Stimulated activated naive CD8-positive, alpha-beta T cell treated with anti-CD3 and anti-CD28 coated beads, Interleukin-15, Interleukin-2, amounts not matched to agents 100 ng/mL and 50 ng/mL, for 24 hours (primary cell): ENCODE measurements around the gene IGBP1.
A peak's percentile ranks its signal among the peaks of the same experiment; 100 is the strongest.

Experiments used
- H3K27ac Mint-ChIP-seq: one replicate; pipeline ENCODE4 v1.8.0; 2021; ENCODE audit warnings: mild to moderate bottlenecking, mixed read lengths
- H3K27me3 Mint-ChIP-seq: one replicate; pipeline ENCODE4 v1.8.0; 2021; ENCODE audit warnings: mixed read lengths
- H3K36me3 Mint-ChIP-seq: one replicate; pipeline ENCODE4 v1.8.0; 2021; ENCODE audit warnings: low read depth, mixed read lengths
- H3K4me1 Mint-ChIP-seq: one replicate; pipeline ENCODE4 v1.8.0; 2021; ENCODE audit warnings: low read depth, mixed read lengths
- H3K4me3 Mint-ChIP-seq: one replicate; pipeline ENCODE4 v1.8.0; 2021; ENCODE audit warnings: mild to moderate bottlenecking, mixed read lengths
- H3K9me3 Mint-ChIP-seq: one replicate; pipeline ENCODE4 v1.8.0; 2021; ENCODE audit warnings: mixed read lengths

Gene IGBP1

GRCh38 chrX:70132224-70132623 is 1.0 kb upstream of the IGBP1 start:
- Mint-ChIP-seq H3K27me3 (no peaks in the 10 kb centered on the region), H3K4me3 (peak overlapping the region; percentile 99), H3K4me1 (peaks cover 35% of the 10 kb centered on the region), H3K36me3 (peaks cover 11% of the 10 kb centered on the region), H3K27ac (peak overlapping the region; percentile 21), H3K9me3 (no peaks in the 10 kb centered on the region)

- H3K36me3 Mint-ChIP-seq: peaks cover 13% of the 10 kb centered on the region
- H3K4me1 Mint-ChIP-seq: peaks cover 37% of the 10 kb centered on the region
- H3K27ac Mint-ChIP-seq: peak overlapping the region; percentile 96
- peak overlapping the region; percentile 99 for H3K4me3 Mint-ChIP-seq
- H3K27me3 Mint-ChIP-seq: no peaks in the 10 kb centered on the region
- no peaks in the 10 kb centered on the region for H3K9me3 Mint-ChIP-seq
Observed at GRCh38 chrX:70132877-70133302, 357 bp upstream of the IGBP1 start.

GRCh38 chrX:70134116-70134477 is 850 bp downstream of the IGBP1 start:
- peaks cover 32% of the 10 kb centered on the region for H3K4me1 Mint-ChIP-seq
- peak overlapping the region; percentile 96 for H3K27ac Mint-ChIP-seq
- no peaks in the 10 kb centered on the region for H3K27me3 Mint-ChIP-seq
- no peaks in the 10 kb centered on the region for H3K9me3 Mint-ChIP-seq
- H3K36me3 Mint-ChIP-seq: peaks cover 13% of the 10 kb centered on the region
- H3K4me3 Mint-ChIP-seq: peak overlapping the region; percentile 99

- Mint-ChIP-seq H3K4me3 (no peak overlapping the region), H3K27me3 (no peaks in the 10 kb centered on the region), H3K27ac (no peak overlapping the region), H3K4me1 (peaks cover 19% of the 10 kb centered on the region), H3K36me3 (peaks cover 30% of the 10 kb centered on the region), H3K9me3 (no peaks in the 10 kb centered on the region)
Observed at GRCh38 chrX:70138622-70139021, 5.4 kb downstream of the IGBP1 start.

GRCh38 chrX:70139736-70140135 is 6.5 kb downstream of the IGBP1 start:
- H3K9me3 Mint-ChIP-seq: no peaks in the 10 kb centered on the region
- peaks cover 14% of the 10 kb centered on the region for H3K4me1 Mint-ChIP-seq
- no peak overlapping the region for H3K4me3 Mint-ChIP-seq
- peaks cover 30% of the 10 kb centered on the region for H3K36me3 Mint-ChIP-seq
- no peak overlapping the region for H3K27ac Mint-ChIP-seq
- H3K27me3 Mint-ChIP-seq: no peaks in the 10 kb centered on the region

GRCh38 chrX:70141373-70141772 is 8.1 kb downstream of the IGBP1 start:
- no peak overlapping the region for H3K27ac Mint-ChIP-seq

GRCh38 chrX:70166601-70167590 is 33.6 kb downstream of the IGBP1 start:
- H3K4me1 Mint-ChIP-seq: peaks cover 5% of the 10 kb centered on the region
- peak overlapping the region; percentile 40 for H3K27ac Mint-ChIP-seq
- H3K27me3 Mint-ChIP-seq: no peaks in the 10 kb centered on the region
- H3K36me3 Mint-ChIP-seq: peaks cover 21% of the 10 kb centered on the region
- no peaks in the 10 kb centered on the region for H3K9me3 Mint-ChIP-seq
- no peak overlapping the region for H3K4me3 Mint-ChIP-seq

More at GRCh38 chrX:70141373-70141772, 8.1 kb downstream of the IGBP1 start:
- peaks cover 23% of the 10 kb centered on the region for H3K36me3 Mint-ChIP-seq
- no peaks in the 10 kb centered on the region for H3K27me3 Mint-ChIP-seq
- no peak overlapping the region for H3K4me3 Mint-ChIP-seq
- H3K9me3 Mint-ChIP-seq: no peaks in the 10 kb centered on the region
- H3K4me1 Mint-ChIP-seq: peaks cover 5% of the 10 kb centered on the region

GRCh38 chrX:70168238-70169188 is 35.3 kb downstream of the IGBP1 start:
- Mint-ChIP-seq H3K4me3 (no peak overlapping the region), H3K4me1 (peaks cover 5% of the 10 kb centered on the region), H3K27me3 (no peaks in the 10 kb centered on the region), H3K9me3 (no peaks in the 10 kb centered on the region), H3K27ac (no peak overlapping the region), H3K36me3 (peaks cover 18% of the 10 kb centered on the region)

GRCh38 chrX:70169281-70169680 is 36.0 kb downstream of the IGBP1 start:
- Mint-ChIP-seq H3K27ac (no peak overlapping the region), H3K9me3 (no peaks in the 10 kb centered on the region), H3K27me3 (no peaks in the 10 kb centered on the region), H3K4me3 (no peak overlapping the region), H3K4me1 (peaks cover 10% of the 10 kb centered on the region), H3K36me3 (peaks cover 14% of the 10 kb centered on the region)

GRCh38 chrX:70171624-70172023 is 38.4 kb downstream of the IGBP1 start:
- no peak overlapping the region for H3K27ac Mint-ChIP-seq
- no peaks in the 10 kb centered on the region for H3K27me3 Mint-ChIP-seq
- H3K4me1 Mint-ChIP-seq: peaks cover 14% of the 10 kb centered on the region
- H3K9me3 Mint-ChIP-seq: no peaks in the 10 kb centered on the region
- peaks cover 3% of the 10 kb centered on the region for H3K36me3 Mint-ChIP-seq
- H3K4me3 Mint-ChIP-seq: no peak overlapping the region

GRCh38 chrX:70172221-70172620 is 39.0 kb downstream of the IGBP1 start:
- no peaks in the 10 kb centered on the region for H3K27me3 Mint-ChIP-seq
- H3K9me3 Mint-ChIP-seq: no peaks in the 10 kb centered on the region
- peaks cover 17% of the 10 kb centered on the region for H3K4me1 Mint-ChIP-seq
- H3K36me3 Mint-ChIP-seq: no peaks in the 10 kb centered on the region
- no peak overlapping the region for H3K27ac Mint-ChIP-seq
- H3K4me3 Mint-ChIP-seq: no peak overlapping the region

GRCh38 chrX:70172964-70173363 is 39.7 kb downstream of the IGBP1 start:
- Mint-ChIP-seq H3K27me3 (no peaks in the 10 kb centered on the region), H3K9me3 (no peaks in the 10 kb centered on the region), H3K4me3 (no peak overlapping the region), H3K4me1 (peaks cover 18% of the 10 kb centered on the region), H3K27ac (no peak overlapping the region), H3K36me3 (no peaks in the 10 kb centered on the region)

GRCh38 chrX:70174754-70175153 is 41.5 kb downstream of the IGBP1 start:
- Mint-ChIP-seq H3K9me3 (no peaks in the 10 kb centered on the region), H3K27ac (no peak overlapping the region), H3K27me3 (no peaks in the 10 kb centered on the region)

GRCh38 chrX:70175338-70175737 is 42.1 kb downstream of the IGBP1 start:
- Mint-ChIP-seq H3K27me3 (no peaks in the 10 kb centered on the region), H3K27ac (no peak overlapping the region), H3K9me3 (no peaks in the 10 kb centered on the region), H3K4me1 (peaks cover 18% of the 10 kb centered on the region), H3K4me3 (no peak overlapping the region), H3K36me3 (no peaks in the 10 kb centered on the region)

More at GRCh38 chrX:70174754-70175153, 41.5 kb downstream of the IGBP1 start:
- peaks cover 18% of the 10 kb centered on the region for H3K4me1 Mint-ChIP-seq
- no peak overlapping the region for H3K4me3 Mint-ChIP-seq
- no peaks in the 10 kb centered on the region for H3K36me3 Mint-ChIP-seq
